Omental fat pad (tissue), 4 donors: ENCODE results near the gene KIRREL3. TPM values are rescaled to one million over a fixed set of nuclear protein-coding genes. Genes with fewer than 3 reads are reported as not detected.

Experiments used
- ATAC-seq: fragments of 150-250 bp; one replicate; pipeline ENCODE4 v1.9.1; 2016; ENCODE audit warnings: mild to moderate bottlenecking, moderate library complexity; ENCODE audit not compliant: low FRiP score
- DNase-seq: peaks from one replicate; pipeline ENCODE4 v3.0.0-alpha.2; 2019; ENCODE audit warnings: low spot score
- CTCF ChIP-seq, 3 donors: fragments of 450-650 bp; IDR thresholded peaks; one replicate each; pipeline ENCODE4 v1.5.1; 2016 to 2017; ENCODE audit warnings: antibody characterized with exemption in 3 of 3, mild to moderate bottlenecking in 3 of 3, moderate library complexity in 2 of 3
- total RNA-seq, 4 donors: library from RNA; depleted of rRNA; stranded (reverse); fragments of >200 nt; gene quantifications; one replicate each; pipeline ENCODE4 v1.1.0, GENCODE V29; 2016

The KIRREL3 gene
- total RNA-seq, 4 donors from 2014 or later: 0.09 to 0.60 TPM; not detected in 2

GRCh38 chr11:126456783-126457542, 543.6 kb downstream of the KIRREL3 start:
- ATAC-seq: no peak
- DNase-seq: no peak
- TF ChIP-seq CTCF (IDR thresholded peaks at IDR 0.05): no peak

GRCh38 chr11:126456089-126456488, 544.5 kb downstream of the KIRREL3 start:
- DNase-seq (no peak), ATAC-seq (no peak)
- TF ChIP-seq CTCF (IDR thresholded peaks at IDR 0.05): no peak

GRCh38 chr11:126452241-126453101, 548.1 kb downstream of the KIRREL3 start:
- no peak for TF ChIP-seq CTCF (IDR thresholded peaks at IDR 0.05)
- ATAC-seq (no peak), DNase-seq (no peak)

GRCh38 chr11:126451211-126451802, 549.3 kb downstream of the KIRREL3 start:
- no peak for DNase-seq
- ATAC-seq: no peak
- TF ChIP-seq CTCF (IDR thresholded peaks at IDR 0.05): no peak

GRCh38 chr11:126450806-126451205, 549.8 kb downstream of the KIRREL3 start:
- ATAC-seq (no peak), DNase-seq (no peak)
- TF ChIP-seq CTCF (IDR thresholded peaks at IDR 0.05): no peak

- TF ChIP-seq CTCF (IDR thresholded peaks at IDR 0.05): no peak
- no peak for ATAC-seq
- no peak for DNase-seq
Observed at GRCh38 chr11:126450198-126450597, 550.4 kb downstream of the KIRREL3 start.
